HCT116 (cell line): Measurements from ENCODE around the gene LRRC56.

Experiments
- EZH2phosphoT487 ChIP-seq: fragments of 200-600 bp; IDR thresholded peaks from 2 replicates; pipeline ENCODE4 v1.6.1; 2018; ENCODE audit warnings: antibody characterized with exemption, borderline replicate concordance
- YY1 ChIP-seq: IDR thresholded peaks from 2 replicates; pipeline ENCODE4 v1.6.1; 2011; ENCODE audit warnings: low read length, low read depth, moderate library complexity, mild to moderate bottlenecking; ENCODE audit not compliant: insufficient replicate concordance; ENCODE audit errors: extremely low read depth
- TF ChIP-seq, protein P1 (sequence below), 3 experiments: fragments of 200-600 bp in 1 of 3; sonication (generic) in 1 of 3; IDR thresholded peaks in 2 of 3; conservative IDR thresholded peaks in 1 of 3; 2 replicates each; pipeline ENCODE4 v1.5.1; 2012 to 2017; ENCODE audit warnings: low read depth in 2 of 3, low read length in 2 of 3, antibody characterized with exemption in 1 of 3, borderline replicate concordance in 1 of 3, control low read depth in 1 of 3, mild to moderate bottlenecking in 1 of 3, mixed read lengths in 1 of 3, mixed run types in 1 of 3, moderate library complexity in 1 of 3; ENCODE audit not compliant: insufficient read depth in 1 of 3
- TF ChIP-seq, protein P2 (sequence below): IDR thresholded peaks from 2 replicates; pipeline ENCODE4 v1.6.1; 2012; ENCODE audit warnings: low read depth

DNA sequence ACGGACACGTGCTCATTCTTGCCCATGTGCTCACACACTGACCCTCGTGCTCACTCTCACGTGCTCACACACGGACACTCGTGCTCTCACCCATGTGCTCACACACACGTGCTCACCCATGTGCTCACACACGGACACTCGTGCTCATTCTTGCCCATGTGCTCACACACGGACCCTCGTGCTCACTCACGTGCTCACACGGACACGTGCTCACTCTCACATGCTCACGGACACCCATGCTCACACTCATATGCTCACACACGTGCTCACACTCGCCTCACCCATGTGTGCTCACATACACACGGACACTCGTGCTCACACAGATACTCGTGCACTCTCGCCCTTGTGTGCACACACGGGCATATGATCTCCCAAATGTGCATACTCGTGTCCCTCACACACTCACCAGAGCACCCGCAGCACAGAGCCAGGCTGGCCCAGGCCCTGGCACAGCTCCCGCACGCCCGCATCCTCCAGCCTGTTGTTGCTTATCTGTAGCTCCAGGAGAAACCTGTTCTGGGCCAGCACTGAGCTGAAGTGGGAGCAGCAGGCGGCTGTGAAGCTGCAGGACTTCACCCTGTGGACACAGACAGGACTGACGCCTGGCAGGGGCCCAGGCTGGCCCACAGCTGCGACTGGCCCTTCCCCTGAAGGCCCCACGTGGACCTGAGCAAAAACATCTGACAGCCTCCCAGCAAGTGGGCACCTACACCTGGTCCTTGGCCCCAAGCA is 39.6 kb upstream of the LRRC56 start:
- TF ChIP-seq, protein P1, sequence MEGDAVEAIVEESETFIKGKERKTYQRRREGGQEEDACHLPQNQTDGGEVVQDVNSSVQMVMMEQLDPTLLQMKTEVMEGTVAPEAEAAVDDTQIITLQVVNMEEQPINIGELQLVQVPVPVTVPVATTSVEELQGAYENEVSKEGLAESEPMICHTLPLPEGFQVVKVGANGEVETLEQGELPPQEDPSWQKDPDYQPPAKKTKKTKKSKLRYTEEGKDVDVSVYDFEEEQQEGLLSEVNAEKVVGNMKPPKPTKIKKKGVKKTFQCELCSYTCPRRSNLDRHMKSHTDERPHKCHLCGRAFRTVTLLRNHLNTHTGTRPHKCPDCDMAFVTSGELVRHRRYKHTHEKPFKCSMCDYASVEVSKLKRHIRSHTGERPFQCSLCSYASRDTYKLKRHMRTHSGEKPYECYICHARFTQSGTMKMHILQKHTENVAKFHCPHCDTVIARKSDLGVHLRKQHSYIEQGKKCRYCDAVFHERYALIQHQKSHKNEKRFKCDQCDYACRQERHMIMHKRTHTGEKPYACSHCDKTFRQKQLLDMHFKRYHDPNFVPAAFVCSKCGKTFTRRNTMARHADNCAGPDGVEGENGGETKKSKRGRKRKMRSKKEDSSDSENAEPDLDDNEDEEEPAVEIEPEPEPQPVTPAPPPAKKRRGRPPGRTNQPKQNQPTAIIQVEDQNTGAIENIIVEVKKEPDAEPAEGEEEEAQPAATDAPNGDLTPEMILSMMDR (IDR thresholded peaks at IDR 0.05 in 2 of 3, conservative IDR thresholded peaks at IDR 0.05 in 1 of 3; ENCODE audit: borderline replicate concordance in 1 of 3, insufficient read depth in 1 of 3, low read depth in 2 of 3, low read length in 2 of 3), result no peak
- TF ChIP-seq EZH2phosphoT487 (no peak), YY1 (no peak)
- TF ChIP-seq, protein P2, sequence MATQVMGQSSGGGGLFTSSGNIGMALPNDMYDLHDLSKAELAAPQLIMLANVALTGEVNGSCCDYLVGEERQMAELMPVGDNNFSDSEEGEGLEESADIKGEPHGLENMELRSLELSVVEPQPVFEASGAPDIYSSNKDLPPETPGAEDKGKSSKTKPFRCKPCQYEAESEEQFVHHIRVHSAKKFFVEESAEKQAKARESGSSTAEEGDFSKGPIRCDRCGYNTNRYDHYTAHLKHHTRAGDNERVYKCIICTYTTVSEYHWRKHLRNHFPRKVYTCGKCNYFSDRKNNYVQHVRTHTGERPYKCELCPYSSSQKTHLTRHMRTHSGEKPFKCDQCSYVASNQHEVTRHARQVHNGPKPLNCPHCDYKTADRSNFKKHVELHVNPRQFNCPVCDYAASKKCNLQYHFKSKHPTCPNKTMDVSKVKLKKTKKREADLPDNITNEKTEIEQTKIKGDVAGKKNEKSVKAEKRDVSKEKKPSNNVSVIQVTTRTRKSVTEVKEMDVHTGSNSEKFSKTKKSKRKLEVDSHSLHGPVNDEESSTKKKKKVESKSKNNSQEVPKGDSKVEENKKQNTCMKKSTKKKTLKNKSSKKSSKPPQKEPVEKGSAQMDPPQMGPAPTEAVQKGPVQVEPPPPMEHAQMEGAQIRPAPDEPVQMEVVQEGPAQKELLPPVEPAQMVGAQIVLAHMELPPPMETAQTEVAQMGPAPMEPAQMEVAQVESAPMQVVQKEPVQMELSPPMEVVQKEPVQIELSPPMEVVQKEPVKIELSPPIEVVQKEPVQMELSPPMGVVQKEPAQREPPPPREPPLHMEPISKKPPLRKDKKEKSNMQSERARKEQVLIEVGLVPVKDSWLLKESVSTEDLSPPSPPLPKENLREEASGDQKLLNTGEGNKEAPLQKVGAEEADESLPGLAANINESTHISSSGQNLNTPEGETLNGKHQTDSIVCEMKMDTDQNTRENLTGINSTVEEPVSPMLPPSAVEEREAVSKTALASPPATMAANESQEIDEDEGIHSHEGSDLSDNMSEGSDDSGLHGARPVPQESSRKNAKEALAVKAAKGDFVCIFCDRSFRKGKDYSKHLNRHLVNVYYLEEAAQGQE, result no peak
